ENCODE measurements around the gene OLFML3.
"Not testable (repeated sequence)": the region's sequence is repeated elsewhere in the genome, so short reads cannot be mapped to it uniquely, and the experiment has no call there.

OLFML3 gene, protein sequence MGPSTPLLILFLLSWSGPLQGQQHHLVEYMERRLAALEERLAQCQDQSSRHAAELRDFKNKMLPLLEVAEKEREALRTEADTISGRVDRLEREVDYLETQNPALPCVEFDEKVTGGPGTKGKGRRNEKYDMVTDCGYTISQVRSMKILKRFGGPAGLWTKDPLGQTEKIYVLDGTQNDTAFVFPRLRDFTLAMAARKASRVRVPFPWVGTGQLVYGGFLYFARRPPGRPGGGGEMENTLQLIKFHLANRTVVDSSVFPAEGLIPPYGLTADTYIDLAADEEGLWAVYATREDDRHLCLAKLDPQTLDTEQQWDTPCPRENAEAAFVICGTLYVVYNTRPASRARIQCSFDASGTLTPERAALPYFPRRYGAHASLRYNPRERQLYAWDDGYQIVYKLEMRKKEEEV

DNA sequence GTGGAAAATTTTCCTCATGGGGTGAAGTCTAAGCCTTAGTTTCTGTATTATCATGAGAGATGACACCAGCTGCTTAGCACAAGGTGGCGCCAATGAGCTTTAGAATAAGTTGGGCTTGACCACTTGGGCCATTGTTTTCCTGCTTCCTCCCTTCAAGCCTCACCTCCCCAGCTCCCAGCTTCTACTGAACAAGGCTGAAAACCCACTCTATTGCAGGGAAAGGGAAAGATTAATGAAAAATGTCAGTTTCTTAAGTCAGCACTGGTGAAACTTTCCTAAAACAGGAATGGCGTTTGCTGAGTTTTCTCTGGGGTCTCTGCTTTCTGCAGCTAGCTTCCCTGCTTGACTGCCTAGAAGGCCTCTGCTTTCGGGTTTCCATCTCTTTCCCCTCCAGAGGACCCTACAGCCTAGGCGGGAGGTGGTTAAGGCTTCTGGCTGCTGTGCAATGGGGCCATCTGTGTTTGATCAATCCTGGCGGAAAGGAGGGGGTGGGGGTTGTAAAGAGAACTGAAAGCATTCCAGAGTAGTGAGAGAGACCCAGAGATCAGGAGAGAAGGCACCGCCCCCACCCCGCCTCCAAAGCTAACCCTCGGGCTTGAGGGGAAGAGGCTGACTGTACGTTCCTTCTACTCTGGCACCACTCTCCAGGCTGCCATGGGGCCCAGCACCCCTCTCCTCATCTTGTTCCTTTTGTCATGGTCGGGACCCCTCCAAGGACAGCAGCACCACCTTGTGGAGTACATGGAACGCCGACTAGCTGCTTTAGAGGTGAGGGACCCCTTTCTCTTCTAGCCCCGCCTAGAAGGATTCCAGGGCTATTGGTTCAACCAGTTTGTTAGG, at the start of gene OLFML3:
Gene OLFML3, plus strand, starts transcription at position 612 of the 840 bp plus-strand sequence. Its CDS starts 43 bp downstream, at position 655.
- peak; percentile 95 for DNase-seq (ENCODE audit: low spot score)

DNA sequence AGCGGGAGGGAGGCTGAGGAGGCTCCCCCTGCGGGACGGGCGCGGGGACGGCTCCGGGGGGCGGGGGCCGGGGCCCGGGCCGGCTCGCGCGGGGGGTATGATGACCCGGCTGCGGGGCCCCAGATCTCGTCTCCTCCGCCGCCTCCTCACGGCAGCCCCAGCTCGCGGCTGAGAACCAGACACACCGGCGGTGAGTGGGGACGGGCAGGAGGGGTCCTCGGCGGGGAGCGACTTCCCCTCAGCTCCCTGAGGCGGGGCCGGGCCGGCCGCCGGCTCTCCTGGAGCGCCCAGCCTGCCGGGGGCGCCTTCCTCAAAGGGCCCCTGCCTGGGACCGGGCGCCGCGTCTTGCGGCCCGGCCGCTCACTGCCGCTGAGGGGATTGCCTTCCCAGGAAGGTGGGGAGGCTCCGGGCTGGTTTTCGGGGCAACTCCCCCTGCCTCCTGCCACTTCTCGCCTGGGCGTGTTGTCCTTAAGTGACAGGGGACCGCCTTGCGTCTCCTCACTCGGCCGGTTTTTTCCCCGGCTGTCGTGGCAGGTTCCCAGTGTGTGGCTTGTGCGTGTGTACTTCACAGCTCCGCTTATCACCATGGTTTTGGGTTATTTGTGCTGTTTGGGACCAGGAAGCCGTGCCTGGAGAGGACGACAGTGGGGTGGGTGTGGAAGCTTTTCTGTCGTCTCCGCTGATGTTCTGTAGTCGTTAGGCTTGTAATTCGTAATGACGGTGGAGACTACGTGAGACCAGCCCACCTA, 49.4 kb upstream of the OLFML3 start:
- peak; percentile 34 for DNase-seq (ENCODE audit: low spot score)

DNA sequence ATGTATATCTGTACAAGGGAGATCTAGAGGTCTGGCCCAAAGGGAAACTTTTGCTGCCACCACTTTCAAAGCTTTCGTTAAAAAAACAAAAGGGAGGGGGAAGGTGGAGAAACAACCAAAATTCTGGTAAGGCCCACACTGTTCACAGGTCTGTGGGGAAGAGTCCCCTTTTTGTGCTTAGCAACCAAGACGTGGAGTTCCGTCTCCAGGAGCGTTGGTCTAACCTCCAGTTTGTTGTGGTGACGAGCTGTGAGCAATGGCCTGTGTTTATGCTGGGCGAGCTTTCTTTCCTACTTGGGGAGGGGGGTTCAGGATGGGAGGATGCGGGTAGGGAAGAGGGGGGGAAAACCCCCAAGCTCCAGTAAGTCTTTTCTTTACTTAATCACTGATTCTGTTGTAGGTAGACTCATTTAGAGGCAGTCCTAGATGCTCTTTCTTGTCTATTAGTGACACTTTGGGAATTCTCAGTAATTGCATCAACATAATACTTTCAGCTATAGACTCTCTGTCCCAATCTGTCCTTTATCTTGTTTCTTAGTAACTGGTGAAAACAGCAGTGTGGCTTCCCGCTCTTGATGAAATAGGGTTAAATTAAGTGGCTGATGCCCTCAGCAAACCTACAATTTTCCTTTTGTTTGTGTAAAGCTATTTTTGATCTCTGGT, 48.6 kb upstream of the OLFML3 start:
- DNase-seq (ENCODE audit: low spot score): peak; percentile 26

DNA sequence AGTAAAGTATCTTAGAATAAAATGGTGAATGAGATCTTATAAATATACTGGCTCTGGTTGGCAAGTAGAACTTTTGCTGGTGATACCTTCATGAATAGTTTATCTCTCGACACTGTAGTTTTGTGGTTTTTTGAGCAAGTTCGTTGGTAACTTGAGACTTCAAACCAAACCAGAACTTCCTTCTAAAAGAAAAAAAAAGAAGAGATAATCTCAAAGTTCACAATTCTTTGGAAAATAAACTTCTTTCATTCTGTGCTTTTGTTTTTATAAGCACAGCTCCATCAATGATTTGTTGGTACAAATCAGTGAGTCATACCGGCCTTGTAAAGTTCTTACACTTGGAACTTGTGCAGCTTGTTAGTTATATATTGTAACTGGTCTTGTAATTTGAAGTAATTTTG, 47.8 kb upstream of the OLFML3 start:
- DNase-seq (ENCODE audit: low spot score): no peak

DNA sequence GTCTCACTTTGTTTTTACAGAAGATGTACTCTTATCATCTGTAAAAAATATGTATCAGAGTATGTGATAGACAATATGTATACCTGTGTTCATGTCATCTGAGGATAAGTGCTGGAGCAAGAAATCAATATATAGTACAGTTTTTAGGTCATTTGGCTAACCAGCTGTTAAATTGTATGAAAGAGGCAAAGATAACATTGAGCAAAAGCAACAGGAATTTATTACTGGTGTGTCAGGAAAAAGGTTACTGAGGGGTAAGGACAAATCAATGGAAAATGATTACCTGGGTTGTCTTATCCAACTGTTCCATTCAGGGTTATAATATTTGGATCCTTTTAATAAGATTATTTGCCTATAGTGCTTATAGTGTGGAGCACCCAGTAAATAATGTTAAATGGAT, 45.3 kb upstream of the OLFML3 start:
- DNase-seq (ENCODE audit: low spot score): no peak

DNA sequence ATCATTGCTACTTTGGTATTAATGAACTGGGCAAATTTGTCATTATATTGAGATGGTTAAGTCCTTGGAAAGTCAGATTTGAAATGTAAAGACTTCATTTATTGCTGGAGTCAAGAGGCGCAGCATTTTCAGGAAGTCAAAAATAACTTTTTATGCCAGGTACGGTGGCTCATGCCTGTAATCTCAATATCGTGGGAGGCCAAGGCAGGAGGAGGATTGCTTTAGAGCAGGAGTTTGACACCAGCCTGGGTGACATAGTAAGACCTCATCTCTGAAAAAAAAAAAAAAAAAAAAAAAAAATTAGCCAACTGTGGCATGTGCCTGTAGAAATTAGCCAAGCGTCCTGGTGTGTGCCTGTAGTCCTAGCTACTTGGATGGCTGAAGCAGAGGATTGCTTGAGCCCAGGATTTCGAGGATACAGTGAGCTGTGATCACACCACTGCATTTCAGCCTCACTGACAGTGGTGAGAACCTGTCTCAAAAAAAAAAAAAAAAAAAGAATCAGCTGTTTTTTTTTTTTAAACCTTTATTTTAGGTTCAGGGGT, 44.7 kb upstream of the OLFML3 start:
- DNase-seq (ENCODE audit: low spot score): no peak

DNA sequence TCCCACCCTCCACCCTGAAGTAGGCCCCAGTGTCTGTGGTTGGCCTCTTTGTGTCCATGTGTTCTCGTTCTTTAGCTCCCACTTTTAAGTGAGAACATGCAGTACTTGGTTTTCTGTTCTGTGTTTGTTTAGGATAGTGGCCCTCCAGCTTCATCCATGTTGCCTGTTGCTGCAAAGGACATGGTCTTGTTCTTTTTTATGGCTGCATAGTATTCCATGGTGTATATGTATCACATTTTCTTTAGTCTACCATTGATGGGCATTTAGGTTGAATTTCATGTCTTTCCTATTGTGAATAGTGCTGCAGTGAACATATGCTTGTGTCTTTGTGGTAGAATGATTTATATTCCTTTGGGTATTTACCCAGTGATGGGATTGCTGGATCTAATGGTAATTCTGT, 44.1 kb upstream of the OLFML3 start:
- no peak for DNase-seq (ENCODE audit: low spot score)

DNA sequence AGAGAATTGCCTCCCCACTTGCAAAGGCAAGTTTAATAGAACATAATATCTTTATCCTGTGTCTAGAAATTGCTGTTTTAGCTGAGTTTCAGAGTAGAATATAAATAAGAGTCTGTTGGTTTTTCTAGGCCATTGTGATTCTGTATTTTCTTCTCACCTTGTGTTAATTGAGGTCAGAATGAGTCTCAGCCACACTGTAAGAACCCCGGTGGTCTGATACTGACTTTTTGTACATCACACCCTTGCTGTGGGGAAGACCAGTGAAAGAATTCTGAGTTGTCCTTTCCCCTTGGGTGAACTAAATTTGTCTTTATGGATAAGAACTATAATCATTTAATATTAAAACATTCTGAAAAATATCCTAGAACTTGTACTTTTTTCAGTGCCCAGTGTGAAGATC, 43.3 kb upstream of the OLFML3 start:
- no peak for DNase-seq (ENCODE audit: low spot score)

DNA sequence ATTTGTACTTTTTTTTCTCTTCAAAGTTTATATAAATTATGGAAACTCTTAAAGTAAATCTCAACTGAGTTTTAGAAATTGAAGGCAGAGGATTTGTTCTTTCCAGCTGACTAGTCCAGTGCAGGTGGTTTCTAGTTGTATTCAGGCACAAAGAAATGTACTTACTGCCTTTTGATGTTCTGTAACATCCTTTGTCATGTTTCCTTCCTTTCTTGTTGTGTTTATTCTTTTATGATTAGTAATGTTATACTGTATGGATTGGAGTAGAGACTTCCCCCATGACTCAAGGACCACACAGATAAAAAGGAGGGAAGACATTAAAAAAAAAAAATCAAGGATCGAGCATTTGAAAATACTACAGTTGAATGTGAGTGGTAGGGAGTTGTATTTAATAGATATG, 42.1 kb upstream of the OLFML3 start:
- DNase-seq (ENCODE audit: low spot score): no peak

DNA sequence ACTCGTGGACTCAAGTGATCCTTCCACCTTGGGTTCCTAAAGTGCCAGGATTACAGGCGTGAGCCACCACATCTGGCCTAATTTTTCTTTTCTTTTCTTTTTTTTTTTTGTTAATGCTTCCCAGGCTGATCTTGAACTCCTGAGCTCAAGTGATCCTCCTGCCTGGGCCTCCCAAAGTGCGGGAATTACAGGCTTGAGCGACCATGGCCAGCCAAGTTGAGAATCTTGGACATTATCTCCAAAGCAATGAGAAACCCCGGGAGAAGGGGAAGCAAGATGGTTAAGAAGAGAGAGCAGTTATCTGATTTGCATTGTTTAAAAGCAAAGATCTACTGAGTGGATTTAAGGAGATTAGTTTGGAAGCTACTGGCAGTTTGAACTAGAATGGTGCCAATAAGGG, 41.1 kb upstream of the OLFML3 start:
- DNase-seq (ENCODE audit: low spot score): no peak

DNA sequence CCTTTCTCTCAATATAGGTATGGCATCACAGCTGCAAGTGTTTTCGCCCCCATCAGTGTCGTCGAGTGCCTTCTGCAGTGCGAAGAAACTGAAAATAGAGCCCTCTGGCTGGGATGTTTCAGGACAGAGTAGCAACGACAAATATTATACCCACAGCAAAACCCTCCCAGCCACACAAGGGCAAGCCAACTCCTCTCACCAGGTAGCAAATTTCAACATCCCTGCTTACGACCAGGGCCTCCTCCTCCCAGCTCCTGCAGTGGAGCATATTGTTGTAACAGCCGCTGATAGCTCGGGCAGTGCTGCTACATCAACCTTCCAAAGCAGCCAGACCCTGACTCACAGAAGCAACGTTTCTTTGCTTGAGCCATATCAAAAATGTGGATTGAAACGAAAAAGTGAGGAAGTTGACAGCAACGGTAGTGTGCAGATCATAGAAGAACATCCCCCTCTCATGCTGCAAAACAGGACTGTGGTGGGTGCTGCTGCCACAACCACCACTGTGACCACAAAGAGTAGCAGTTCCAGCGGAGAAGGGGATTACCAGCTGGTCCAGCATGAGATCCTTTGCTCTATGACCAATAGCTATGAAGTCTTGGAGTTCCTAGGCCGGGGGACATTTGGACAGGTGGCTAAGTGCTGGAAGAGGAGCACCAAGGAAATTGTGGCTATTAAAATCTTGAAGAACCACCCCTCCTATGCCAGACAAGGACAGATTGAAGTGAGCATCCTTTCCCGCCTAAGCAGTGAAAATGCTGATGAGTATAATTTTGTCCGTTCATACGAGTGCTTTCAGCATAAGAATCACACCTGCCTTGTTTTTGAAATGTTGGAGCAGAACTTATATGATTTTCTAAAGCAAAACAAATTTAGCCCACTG, 38.7 kb upstream of the OLFML3 start:
- DNase-seq (ENCODE audit: low spot score): no peak

DNA sequence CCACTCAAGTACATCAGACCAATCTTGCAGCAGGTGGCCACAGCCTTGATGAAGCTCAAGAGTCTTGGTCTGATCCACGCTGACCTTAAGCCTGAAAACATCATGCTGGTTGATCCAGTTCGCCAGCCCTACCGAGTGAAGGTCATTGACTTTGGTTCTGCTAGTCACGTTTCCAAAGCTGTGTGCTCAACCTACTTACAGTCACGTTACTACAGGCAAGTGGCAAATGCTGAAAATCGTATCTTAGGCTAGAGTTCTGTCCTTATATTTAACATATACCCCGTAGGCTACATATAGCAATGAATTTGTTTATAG, 38.1 kb upstream of the OLFML3 start:
- no peak for DNase-seq (ENCODE audit: low spot score)

DNA sequence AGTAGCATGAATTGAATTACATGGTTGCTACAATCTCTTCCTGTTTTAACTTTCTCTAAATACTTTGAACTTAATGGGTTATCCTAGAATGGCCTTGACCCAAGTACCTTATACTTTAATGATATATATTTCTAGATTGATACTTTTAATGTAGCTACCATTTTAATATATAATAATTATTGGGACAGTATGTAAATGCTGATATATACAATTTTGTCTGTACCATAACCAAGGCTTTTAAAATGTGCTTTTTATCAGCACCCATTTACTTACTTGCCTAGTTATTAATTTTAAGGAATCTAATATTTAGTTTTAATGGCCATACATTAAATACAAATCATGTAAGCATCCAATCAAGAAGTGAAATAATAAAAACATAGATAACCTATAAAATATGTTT, 36.7 kb upstream of the OLFML3 start:
- no peak for DNase-seq (ENCODE audit: low spot score)

DNA sequence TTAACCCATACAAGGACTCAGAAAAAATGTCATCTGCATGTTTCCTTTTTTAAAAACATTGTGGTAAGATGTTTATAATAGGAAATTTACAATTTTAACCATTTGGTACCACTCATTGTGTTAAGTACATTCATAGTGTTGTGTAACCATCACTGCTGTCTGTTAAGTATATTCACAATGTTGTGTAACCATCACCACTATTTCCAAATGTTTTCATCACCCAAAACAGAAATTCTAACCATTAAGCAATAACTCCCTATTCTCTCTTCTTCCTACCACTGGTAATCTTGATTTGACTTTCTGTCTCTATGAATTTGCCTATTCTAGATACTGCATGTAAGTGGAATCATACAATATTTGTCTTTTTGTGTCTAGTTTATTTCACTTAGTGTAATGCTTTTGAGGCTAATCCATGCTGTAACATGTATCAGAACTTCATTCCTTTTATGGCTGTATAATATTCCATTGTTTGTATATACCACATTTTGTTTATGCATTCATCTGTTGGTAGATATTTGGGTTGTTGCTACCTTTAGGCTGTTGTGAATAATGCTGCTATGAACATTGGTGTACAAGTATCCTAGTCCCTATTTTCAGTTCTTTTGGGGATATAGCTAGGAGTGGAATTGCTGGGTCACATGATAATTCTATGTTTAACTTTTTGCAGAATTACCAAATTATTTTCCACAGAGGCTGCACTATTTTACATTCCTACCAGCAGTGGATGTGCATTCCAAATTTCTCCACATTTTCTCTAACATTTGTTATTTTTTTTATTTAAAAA, 36.1 kb upstream of the OLFML3 start:
- no peak for DNase-seq (ENCODE audit: low spot score)

DNA sequence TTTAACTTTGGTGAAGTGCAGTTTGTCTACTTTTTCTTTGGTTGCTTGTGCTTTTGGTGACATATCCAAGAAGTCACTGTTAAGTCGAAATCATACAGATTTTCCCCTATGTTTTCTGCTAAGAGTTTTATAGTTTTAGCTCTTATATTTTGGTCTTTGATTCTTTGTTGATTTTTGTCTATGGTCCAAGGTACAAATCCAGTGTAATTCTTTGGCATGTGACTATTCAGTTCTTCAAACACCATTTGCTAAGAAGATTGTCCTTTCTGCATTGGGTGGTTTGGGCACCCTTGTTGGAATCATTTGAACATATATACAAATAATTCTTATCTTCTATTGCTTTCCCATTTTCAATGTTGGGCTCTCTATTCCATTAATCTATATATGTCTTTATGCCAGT, 33.9 kb upstream of the OLFML3 start:
- no peak for DNase-seq (ENCODE audit: low spot score)

DNA sequence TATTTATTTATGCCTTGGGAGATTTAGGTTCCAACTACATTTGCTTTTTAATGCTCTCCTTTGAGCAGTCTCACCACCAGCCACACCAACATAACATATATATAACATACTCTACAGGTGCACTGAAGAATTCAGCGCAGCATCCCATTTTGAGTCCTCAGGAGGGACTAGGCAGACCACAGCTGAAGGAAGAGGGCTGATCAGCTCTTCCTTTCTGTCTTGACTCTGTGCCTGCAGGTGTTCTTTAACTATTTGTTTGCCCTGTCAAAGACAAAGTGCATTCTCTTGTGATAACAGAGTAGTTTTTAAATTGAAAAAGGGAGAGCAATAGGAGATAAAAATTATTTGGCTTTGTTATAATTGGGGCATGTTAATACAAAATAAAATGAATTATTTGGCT, 33.2 kb upstream of the OLFML3 start:
- DNase-seq (ENCODE audit: low spot score): no peak

DNA sequence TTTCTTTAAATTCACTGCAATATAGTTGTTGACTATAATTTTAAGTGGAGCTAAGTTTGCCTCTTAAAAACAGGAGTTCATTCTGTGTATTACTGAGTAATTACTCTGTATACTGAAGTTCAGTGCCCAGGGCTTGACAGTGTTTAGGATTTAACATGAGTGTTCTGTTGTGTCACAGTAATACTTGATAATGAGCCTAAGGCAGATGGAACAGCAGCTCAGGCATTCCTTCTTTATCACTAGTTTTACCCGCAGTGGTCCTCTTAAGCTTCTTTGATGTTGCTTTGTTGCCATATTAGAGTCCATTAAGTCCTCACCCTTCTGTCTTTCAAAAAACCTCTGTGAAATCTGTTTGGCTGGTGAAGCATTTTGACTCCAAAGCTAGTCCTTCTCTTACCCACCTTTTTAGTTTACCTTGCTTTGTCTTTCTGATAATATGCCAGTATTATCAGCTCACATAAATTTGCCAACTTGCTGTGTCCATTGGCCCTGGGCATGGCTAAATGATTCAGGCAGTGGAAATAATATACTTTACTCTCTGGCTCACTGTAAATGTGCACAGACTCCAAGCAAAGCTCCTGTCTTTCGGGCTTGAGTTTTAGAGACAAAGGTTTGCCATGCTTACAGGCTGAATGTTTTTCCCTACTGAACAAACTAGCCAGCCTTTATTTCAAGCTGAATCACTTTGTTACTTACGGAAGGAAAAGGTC, 32.4 kb upstream of the OLFML3 start:
- no peak for DNase-seq (ENCODE audit: low spot score)

DNA sequence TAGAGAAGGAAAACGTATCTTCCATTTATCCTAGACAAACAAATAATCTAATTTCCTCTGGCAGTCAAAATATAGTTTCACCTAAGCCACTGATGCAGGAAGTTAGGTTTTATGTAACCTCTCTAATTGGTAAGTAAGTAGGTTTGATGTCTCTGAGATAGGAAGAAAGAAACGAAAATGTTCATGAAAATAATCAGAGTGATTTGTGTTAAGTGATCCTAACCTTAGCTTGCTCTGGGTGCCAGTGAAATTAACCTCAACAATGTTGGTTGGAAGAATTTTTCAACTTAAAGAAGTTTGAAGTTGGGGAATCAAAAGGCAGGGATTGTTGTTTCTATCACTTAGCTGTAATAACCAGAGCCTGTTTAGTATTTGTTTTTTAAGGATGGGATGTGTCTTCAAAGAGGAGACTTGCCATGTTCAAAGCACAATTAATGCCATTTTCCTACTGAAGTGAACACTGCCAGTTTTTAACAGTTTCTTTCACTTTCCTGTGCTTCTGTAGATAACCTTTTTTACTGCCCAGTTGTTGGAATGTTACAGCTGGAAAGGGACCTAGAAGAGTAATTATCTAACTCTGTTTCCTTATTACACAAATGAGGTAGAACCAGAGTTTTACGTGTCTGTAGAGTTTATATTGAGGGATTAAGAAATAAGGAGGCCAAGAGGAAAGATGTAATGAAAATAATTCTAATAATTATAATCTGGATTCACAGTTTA, 31.7 kb upstream of the OLFML3 start:
- no peak for DNase-seq (ENCODE audit: low spot score)

DNA sequence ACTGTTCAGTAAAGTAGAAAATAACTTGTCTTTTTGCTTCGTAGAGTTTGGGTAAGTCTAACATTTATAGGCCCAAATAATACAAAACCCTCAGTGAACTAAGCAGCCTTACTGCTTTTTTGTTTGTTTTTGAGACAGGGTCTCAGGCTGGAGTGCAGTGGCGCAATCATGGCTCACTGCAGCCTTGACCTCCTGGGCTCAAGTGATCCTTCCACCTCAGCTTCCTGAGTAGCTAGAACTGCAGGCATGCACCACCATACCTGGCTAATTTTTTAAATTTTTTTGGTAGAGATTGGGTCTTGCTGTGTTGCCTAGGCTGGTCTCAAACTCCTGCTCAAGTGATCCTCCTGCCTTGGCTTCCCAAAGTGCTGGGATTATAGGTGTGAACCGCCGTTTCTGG, 31.1 kb upstream of the OLFML3 start:
- DNase-seq (ENCODE audit: low spot score): not testable (repeated sequence)

Data from pons (tissue), 1 donor.